ENCODE measurements around the gene MVD. TPM values are rescaled to one million over a fixed set of nuclear protein-coding genes. Genes with fewer than 3 reads are reported as not detected.

The MVD gene
- total RNA-seq, 4 donors from 2014 or later: 32.7 to 49.4 (median 39.9) TPM

GRCh38 chr16:88618182-88618955, 44.5 kb downstream of the MVD start:
- WGBS, 2 donors: 66 to 68% methylated on average over 20 of the region's 20 CpGs
- Histone ChIP-seq H3K27me3 (no peaks in the 10 kb centered on the region), H3K4me3 (no peak overlapping the region), H3K9me3 (no peaks in the 10 kb centered on the region), H3K4me1 (peaks cover 0 to 34% (median 0%) of the 10 kb centered on the region in 4 donors), H3K27ac (no peak overlapping the region), H3K36me3 (peaks cover 0 to 47% (median 15%) of the 10 kb centered on the region in 3 donors)
- DNase-seq (ENCODE audit: low spot score in 2 of 2): no peak
- no peak for TF ChIP-seq EP300 (IDR thresholded peaks at IDR 0.05)

GRCh38 chr16:88617268-88618031, 45.4 kb downstream of the MVD start:
- peaks cover 0 to 46% (median 6%) of the 10 kb centered on the region in 3 donors for H3K36me3 ChIP-seq
- peaks cover 0 to 34% (median 0%) of the 10 kb centered on the region in 4 donors for H3K4me1 ChIP-seq
- WGBS, 2 donors: 89% methylated on average over 20 of the region's 20 CpGs
- H3K4me3 ChIP-seq: no peak overlapping the region
- H3K27ac ChIP-seq: no peak overlapping the region
- DNase-seq (ENCODE audit: low spot score in 2 of 2): no peak
- H3K27me3 ChIP-seq: no peaks in the 10 kb centered on the region
- no peaks in the 10 kb centered on the region for H3K9me3 ChIP-seq
- TF ChIP-seq EP300 (IDR thresholded peaks at IDR 0.05): no peak
- no peak for TF ChIP-seq CTCF (IDR thresholded peaks at IDR 0.05)
- TF ChIP-seq POLR2A (IDR thresholded peaks at IDR 0.05): no peak

- Histone ChIP-seq H3K27me3 (no peaks in the 10 kb centered on the region), H3K27ac (no peak overlapping the region), H3K4me3 (no peak overlapping the region), H3K4me1 (peaks cover 0 to 34% (median 0%) of the 10 kb centered on the region in 4 donors), H3K9me3 (no peaks in the 10 kb centered on the region), H3K36me3 (peaks cover 0 to 47% (median 0%) of the 10 kb centered on the region in 3 donors)
- no peak for DNase-seq (ENCODE audit: low spot score in 2 of 2)
- 87 to 91% methylated on average over 12 of the region's 12 CpGs for WGBS, 2 donors
- TF ChIP-seq CTCF (IDR thresholded peaks at IDR 0.05) (no peak), EP300 (IDR thresholded peaks at IDR 0.05) (no peak), POLR2A (IDR thresholded peaks at IDR 0.05) (no peak)
Measured at GRCh38 chr16:88616736-88617135, 46.2 kb downstream of the MVD start.

- no peak for DNase-seq (ENCODE audit: low spot score in 2 of 2)
- no peaks in the 10 kb centered on the region for H3K9me3 ChIP-seq
- H3K4me1 ChIP-seq: peaks cover 0 to 34% (median 0%) of the 10 kb centered on the region in 4 donors
- H3K27me3 ChIP-seq: no peaks in the 10 kb centered on the region
- 87 to 89% methylated on average over 13 of the region's 13 CpGs for WGBS, 2 donors
- no peak overlapping the region for H3K4me3 ChIP-seq
- H3K36me3 ChIP-seq: peaks cover 0 to 52% (median 0%) of the 10 kb centered on the region in 3 donors
- H3K27ac ChIP-seq: no peak overlapping the region
- TF ChIP-seq CTCF (IDR thresholded peaks at IDR 0.05) (no peak), POLR2A (IDR thresholded peaks at IDR 0.05) (no peak), EP300 (IDR thresholded peaks at IDR 0.05) (no peak)
Measured at GRCh38 chr16:88616320-88616719, 46.6 kb downstream of the MVD start.

- Histone ChIP-seq H3K36me3 (peaks cover 0 to 62% (median 0%) of the 10 kb centered on the region in 3 donors), H3K27me3 (no peaks in the 10 kb centered on the region), H3K4me3 (no peak overlapping the region), H3K9me3 (no peaks in the 10 kb centered on the region), H3K27ac (peak overlapping the region in 2 of 4 donors; percentile 46 to 66), H3K4me1 (peaks cover 0 to 34% (median 0%) of the 10 kb centered on the region in 4 donors)
- WGBS, 2 donors: 73 to 77% methylated on average over 19 of the region's 19 CpGs
- no peak for TF ChIP-seq POLR2A (IDR thresholded peaks at IDR 0.05)
- no peak for TF ChIP-seq EP300 (IDR thresholded peaks at IDR 0.05)
- no peak for TF ChIP-seq CTCF (IDR thresholded peaks at IDR 0.05)
- DNase-seq (ENCODE audit: low spot score in 2 of 2): no peak
Measured at GRCh38 chr16:88614818-88615580, 47.9 kb downstream of the MVD start.

Data from tibial nerve (tissue), 4 donors.